ENCODE data around the gene RNF112. TPM values are rescaled to one million over a fixed set of nuclear protein-coding genes. Genes with fewer than 3 reads are reported as not detected.

The RNF112 gene
- total RNA-seq, 2 experiments from 2014 or later = 1.2 to 1.8 TPM

DNA sequence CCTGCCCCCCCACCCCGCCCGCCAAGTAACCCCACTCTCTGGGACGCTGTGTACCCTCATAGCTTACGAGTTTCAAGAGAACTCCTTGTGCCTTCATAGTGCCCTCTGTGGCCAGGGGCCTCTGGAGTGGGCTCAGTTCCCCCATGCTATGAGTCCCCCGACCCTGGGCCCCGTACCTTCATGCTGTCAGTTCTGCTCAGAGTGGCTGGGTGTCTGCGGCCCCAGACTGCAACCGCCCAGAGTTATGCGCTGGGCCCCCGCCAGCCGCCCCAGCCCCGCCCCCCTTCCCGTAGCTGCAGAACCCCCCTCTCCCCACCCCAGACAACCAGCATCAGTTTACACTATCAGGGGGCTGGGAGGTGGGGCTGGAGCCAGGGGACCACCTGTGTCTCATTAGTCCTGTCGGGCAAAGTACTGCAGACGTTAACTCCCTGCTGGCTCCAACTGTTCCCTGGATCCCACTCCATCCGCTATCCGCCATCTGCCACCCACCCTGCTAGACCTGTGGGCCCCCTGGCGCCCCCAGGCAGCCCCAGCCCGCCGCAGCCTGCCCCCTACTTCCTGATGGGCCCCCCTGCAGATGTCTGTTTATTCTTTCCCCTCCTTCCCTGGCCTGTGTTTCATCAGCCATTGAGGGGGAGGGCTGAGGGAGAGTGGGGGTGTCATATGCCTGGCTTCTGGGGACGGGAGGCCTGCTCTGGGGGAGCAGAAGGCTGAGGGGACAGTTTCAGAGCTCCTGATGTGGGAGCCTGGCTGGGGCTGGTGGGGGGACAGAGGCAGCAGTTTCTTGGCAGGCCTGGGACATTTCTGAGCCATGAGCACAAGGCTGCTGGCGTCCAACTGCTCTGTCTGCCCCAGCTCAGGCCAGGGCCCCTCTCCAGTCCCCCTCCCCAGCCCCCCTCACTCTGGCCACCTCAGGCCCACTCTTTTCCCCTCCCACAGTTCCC is 23.8 kb upstream of the RNF112 start, which contains the start of gene MFAP4:
Gene MFAP4 (minus strand): TSS at position 217 of the 947 bp plus-strand sequence. CDS start 35 bp downstream, at position 182.
- no peak within 1 kb of the TSS for H3K27ac Mint-ChIP-seq
- peaks cover 7% of the 10 kb centered on the region for H3K4me1 Mint-ChIP-seq
- peaks cover 13% of the 10 kb centered on the region for H3K27me3 Mint-ChIP-seq
- H3K4me3 Mint-ChIP-seq = peak within 1 kb of the TSS; percentile 5
- POLR2A ChIA-PET = no interaction called here
- DNase-seq (no peak), ATAC-seq (ENCODE audit: low read depth) (no peak)
- peaks cover 8% of the 10 kb centered on the region for H3K36me3 Mint-ChIP-seq
- H3K9me3 Mint-ChIP-seq = no peaks in the 10 kb centered on the region

DNA sequence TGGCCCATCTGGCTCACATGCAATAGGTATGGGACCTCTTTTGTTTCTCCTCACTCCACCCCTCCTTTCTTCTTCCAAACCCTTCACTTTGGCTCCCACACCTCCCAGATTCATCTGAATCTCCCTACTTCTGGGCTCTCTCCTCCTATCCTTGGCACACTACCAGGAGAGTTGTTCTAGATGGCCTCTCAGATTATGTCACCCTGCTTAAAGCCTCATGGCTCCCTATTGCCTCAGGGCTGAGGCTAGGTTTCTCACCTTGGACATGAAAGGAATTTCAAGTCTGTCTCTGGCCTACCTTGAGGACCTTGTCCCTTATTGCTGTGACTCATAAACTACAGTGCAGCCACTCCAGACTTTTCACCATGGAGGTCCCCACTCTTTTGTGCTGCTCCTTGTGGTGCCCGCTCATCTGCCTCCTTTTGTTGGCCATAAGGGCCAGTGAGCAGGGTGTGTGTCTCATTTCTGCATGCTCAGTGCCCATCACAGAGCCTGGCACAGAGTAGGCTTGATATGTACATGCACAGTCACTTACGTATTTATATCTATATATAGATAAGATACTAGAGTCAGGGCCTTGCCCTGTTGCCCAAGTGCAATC is 23.0 kb upstream of the RNF112 start:
- no peak for DNase-seq
- peak overlapping the region; percentile 5 for H3K4me3 Mint-ChIP-seq
- H3K36me3 Mint-ChIP-seq = peaks cover 7% of the 10 kb centered on the region
- no peak overlapping the region for H3K27ac Mint-ChIP-seq
- no peaks in the 10 kb centered on the region for H3K9me3 Mint-ChIP-seq
- ATAC-seq (ENCODE audit: low read depth) = no peak
- POLR2A ChIA-PET = interaction anchor here (0.8 kb wide), 1 partner anchor 10 kb away, joined by 3 read pairs; the partner anchor contains the start of gene MAPK7
- H3K27me3 Mint-ChIP-seq = peaks cover 18% of the 10 kb centered on the region
- H3K4me1 Mint-ChIP-seq = peaks cover 7% of the 10 kb centered on the region

DNA sequence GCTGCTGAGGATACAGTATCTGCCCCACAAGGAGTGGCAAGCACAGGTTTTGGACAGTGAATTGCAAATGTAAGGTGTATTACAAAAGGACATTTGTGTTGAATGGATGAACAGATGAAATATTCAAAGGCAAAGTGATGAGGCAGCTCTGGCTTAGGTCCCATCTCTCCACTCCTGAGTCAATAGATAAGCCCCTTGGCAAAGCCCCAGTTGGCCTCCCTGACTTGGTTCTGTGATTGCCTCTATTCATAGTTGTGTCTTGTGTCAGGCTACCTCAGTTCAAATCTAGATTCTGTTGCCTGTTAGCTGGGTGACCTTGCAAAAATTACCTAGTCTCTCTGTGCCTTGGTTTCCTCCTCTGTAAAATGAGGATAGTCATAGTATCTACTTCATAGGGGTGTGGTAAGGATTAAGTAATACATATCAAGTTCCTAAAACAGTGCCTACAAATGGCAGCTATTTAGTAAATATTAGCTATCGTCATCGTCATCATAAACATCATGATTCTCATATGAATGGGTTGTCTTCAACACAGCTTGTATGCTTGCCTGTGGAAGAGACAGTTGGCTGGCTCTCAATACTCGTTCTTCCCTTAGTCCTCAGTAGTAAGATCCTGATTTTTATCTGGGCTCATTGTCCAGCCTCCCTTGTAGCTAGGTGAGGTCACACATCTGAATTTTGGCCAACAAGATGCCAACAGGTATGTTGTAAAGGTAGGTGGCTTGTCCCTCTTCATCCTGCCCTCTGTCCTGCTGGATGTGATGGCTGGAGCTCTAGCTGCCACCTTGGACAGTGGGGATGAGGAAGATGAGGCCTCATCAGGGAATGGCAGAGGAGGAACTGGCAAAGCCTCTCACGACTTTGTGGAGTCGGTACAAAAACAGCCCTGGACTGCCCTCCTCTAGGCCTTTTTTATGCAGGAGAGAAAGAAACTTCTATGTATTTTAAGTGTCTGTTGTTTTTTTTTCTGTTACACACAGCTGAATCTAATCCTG is 21.9 kb upstream of the RNF112 start:
- H3K27me3 Mint-ChIP-seq = peaks cover 20% of the 10 kb centered on the region
- no peak for ATAC-seq (ENCODE audit: low read depth)
- H3K9me3 Mint-ChIP-seq = no peaks in the 10 kb centered on the region
- DNase-seq = no peak
- POLR2A ChIA-PET = interaction anchor here (0.8 to 1.2 kb wide), 3 partner anchors 10 to 11 kb away, joined by 3 read pairs; partner anchors contain the start of gene MAPK7
- peaks cover 7% of the 10 kb centered on the region for H3K4me1 Mint-ChIP-seq
- no peak overlapping the region for H3K4me3 Mint-ChIP-seq
- peaks cover 5% of the 10 kb centered on the region for H3K36me3 Mint-ChIP-seq
- no peak overlapping the region for H3K27ac Mint-ChIP-seq

DNA sequence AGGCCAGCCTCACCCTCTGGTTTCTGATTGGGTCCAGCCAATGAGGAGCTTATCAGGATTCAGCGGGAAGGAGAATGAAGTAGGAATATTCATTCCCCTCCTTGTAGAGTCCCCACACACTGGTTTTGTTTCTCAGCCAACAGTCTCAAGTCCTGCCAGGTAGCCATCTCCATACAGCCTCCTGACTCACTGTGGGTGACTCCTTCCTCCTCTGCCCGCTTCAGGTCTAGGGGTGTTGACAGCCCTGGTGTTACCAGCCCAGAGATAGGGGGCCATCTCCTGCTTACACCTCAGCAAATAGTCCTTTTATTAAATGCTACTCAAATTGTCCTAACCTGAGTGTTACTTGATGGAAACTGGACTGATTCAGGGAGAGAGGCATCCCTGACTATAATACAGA is 20.1 kb upstream of the RNF112 start:
- ATAC-seq (ENCODE audit: low read depth) (no peak), DNase-seq (no peak)
- no peak overlapping the region for H3K4me3 Mint-ChIP-seq
- no peak overlapping the region for H3K27ac Mint-ChIP-seq
- H3K9me3 Mint-ChIP-seq = no peaks in the 10 kb centered on the region
- POLR2A ChIA-PET = no interaction called here
- H3K36me3 Mint-ChIP-seq = no peaks in the 10 kb centered on the region
- H3K4me1 Mint-ChIP-seq = peaks cover 3% of the 10 kb centered on the region
- H3K27me3 Mint-ChIP-seq = peaks cover 26% of the 10 kb centered on the region

DNA sequence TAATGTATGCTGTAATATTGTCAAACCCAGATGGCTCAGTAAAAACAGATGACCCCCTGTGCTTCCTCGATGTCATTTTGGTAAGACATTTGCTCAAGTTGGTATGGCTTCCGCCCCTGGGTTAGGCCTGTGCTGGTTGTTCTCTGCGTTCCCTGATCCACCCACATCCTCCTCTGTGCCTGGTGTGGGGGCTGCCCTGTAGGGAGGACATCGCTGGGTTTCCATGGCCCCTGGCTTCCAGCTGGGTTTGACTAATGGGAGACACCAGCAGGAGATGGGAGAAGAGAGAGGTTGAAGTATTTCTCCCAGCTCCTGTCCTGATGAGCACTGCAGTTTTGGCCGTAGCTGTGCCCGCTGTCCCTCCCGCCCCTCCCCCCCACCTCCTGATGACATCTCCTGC is 19.6 kb upstream of the RNF112 start:
- Mint-ChIP-seq H3K4me1 (peaks cover 3% of the 10 kb centered on the region), H3K9me3 (no peaks in the 10 kb centered on the region), H3K27me3 (peaks cover 27% of the 10 kb centered on the region), H3K27ac (no peak overlapping the region), H3K4me3 (no peak overlapping the region), H3K36me3 (no peaks in the 10 kb centered on the region)
- ATAC-seq (ENCODE audit: low read depth) = no peak
- POLR2A ChIA-PET = no interaction called here
- DNase-seq = no peak

DNA sequence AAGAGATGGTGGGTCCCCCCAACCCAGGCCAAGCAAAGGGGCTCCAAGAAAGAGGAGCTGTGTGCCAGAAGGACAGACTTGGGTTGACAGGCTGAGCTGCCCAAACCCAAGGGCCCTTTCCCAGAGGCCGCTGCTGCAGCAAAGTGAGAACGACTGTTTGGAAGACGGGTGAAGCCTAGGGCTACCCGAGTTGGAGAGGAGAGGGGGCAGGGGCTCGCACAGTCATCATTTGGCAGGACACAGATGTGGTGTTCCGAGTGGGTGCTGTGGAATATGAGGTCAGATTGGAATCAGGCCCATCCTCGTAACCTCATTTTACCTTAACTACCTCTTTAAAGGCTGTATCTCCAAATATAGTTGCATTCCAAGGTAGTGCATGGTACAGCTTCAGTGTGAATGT is 18.7 kb upstream of the RNF112 start:
- H3K4me1 Mint-ChIP-seq = peaks cover 2% of the 10 kb centered on the region
- no peaks in the 10 kb centered on the region for H3K36me3 Mint-ChIP-seq
- no peak overlapping the region for H3K27ac Mint-ChIP-seq
- no peak for DNase-seq
- POLR2A ChIA-PET = no interaction called here
- H3K27me3 Mint-ChIP-seq = peaks cover 28% of the 10 kb centered on the region
- no peak for ATAC-seq (ENCODE audit: low read depth)
- no peak overlapping the region for H3K4me3 Mint-ChIP-seq
- no peaks in the 10 kb centered on the region for H3K9me3 Mint-ChIP-seq

DNA sequence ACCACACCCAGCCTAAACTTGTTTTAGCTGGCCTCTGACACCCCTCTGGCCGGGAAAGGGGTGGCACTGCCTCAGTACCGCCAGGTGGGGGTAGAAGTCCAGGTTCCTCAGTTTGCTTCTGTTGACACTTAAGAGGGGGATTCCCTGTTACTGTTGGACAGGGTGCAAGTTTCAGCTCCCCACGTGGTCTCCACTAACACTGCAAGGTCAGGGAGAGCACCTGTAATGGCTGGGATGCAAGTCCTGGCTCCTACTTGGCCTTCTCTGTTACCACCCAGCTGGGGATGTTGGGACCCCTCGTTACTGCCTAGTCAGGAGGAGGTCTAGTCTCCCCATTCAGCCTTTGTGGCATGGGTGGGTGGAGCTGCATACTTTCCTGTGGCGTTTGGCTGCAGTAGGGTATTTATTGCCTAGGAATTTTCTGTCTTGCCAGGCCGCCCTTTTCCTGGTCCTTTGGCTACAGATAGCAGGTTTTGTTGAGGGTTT is 13.4 kb upstream of the RNF112 start:
- H3K36me3 Mint-ChIP-seq = no peaks in the 10 kb centered on the region
- POLR2A ChIA-PET = no interaction called here
- DNase-seq = no peak

DNA sequence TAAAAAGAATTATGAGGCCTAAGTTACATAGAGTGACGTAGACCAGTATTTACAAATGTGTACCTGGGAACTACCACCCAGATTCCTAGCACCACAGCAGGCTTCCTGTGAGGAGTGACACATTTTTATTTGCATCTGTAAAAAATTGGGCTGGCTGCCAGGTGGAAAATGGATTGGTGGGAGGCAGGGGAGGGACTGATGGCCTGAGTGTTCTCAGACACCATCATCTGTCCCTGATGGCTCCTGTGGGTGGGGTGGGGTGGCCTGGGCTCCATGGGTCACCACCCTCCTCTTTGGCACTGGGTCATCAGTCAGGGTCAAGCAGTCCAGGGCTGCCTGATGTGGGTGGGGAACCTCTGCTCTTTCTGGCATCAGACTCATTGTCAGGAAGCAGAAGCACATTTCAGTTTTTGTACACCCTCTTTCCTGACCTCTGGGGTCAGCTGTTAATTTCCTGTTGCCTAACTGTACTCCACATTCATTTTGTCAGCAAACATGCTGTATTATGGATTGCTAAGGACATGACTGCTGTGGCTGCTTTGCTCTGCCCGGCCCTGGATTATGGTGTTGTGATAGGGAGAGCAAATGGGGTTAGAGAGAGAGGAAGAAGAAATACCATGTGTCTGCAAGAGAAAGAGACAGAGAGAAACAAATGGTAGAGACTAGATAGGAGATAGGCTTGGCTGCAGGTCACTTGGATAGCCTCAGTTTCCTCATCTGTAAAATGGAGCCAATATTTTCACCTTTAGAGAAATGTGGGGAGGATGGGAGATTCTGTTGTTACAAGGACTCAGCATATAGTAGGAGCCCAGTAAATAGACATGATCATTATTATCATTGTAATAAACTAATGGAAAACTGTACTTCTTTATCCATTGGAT is 12.5 kb upstream of the RNF112 start:
- ATAC-seq (ENCODE audit: low read depth) = no peak
- POLR2A ChIA-PET = no interaction called here
- no peaks in the 10 kb centered on the region for H3K36me3 Mint-ChIP-seq

More for the DNA sequence above, 13.4 kb upstream of the RNF112 start:
- no peak overlapping the region for H3K4me3 Mint-ChIP-seq
- H3K4me1 Mint-ChIP-seq = no peaks in the 10 kb centered on the region
- no peaks in the 10 kb centered on the region for H3K9me3 Mint-ChIP-seq
- ATAC-seq (ENCODE audit: low read depth) = no peak
- H3K27ac Mint-ChIP-seq = no peak overlapping the region
- H3K27me3 Mint-ChIP-seq = peaks cover 14% of the 10 kb centered on the region

DNA sequence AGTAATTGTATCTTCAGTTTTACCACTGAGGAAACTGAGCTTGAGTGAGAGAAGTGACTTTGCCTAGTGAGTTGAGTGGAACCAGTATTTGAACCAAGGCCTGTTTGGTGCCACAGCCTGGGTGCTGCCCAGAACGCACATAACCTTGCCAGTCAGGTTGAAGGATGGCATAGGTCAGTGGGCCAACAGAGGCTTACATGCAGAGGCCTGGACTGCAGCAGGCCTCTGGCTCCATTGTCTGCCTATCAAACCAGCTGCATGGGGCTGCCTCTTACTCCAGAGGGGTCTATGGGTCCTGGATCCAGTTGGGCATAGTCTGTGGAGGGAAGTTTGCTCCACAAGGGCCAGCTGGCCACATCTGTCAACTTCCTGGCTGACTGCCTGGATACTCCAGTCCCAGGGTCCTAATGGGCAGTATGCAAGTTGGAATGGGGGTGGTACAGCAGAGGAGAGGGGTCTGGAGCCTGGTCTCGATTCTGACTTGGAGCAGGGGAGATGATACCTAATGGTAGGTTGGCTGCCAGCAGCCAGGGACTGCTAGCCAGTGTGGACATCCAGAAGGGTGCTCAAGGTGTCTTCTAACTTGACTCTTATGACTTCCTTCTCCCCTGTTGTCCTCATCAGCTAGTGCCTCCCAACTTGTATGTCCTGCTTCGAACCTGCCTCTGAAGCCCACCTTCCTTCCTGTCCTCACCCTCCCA is 11.1 kb upstream of the RNF112 start:
- no peak for DNase-seq
- Mint-ChIP-seq H3K27me3 (peaks cover 7% of the 10 kb centered on the region), H3K4me1 (no peaks in the 10 kb centered on the region), H3K36me3 (no peaks in the 10 kb centered on the region), H3K9me3 (peaks cover 2% of the 10 kb centered on the region), H3K4me3 (no peak overlapping the region), H3K27ac (no peak overlapping the region)
- no peak for ATAC-seq (ENCODE audit: low read depth)
- POLR2A ChIA-PET = no interaction called here

More for the DNA sequence above, 12.5 kb upstream of the RNF112 start:
- no peak for DNase-seq
- H3K27ac Mint-ChIP-seq = no peak overlapping the region
- peaks cover 8% of the 10 kb centered on the region for H3K27me3 Mint-ChIP-seq
- H3K4me3 Mint-ChIP-seq = no peak overlapping the region
- H3K9me3 Mint-ChIP-seq = peaks cover under 1% of the 10 kb centered on the region
- no peaks in the 10 kb centered on the region for H3K4me1 Mint-ChIP-seq

DNA sequence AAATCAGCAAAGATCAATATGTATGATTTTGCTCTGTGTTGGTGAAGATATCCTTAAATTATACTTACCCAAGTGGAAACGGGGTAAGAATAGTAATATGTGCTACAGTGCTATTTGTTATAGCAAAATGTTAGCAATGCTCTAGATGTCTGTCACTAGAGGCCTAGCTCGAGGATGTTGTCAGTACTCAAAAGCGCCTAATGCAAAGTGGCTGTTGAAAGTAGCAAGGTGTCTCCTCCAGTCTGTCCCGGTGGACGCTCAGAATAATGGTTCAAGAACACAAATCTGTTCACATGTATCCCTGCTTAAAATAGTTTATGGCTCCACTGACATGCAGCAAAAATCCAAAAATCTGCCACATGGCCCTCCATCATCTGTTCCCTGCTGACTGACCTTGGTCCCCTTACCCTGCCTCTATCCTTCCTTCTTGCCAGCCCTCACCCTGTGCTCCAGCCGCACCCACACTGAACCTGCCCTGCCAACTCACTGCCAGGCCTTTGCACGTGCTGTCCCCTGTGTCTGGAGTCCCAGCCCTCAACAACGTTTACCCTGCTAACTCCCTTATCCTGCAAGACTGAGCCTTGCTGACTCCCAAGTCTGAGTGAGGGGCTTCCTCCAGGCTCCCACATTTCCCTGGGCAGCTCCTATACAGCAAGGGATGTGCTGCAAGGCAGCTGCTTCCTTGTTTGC is 9.6 kb upstream of the RNF112 start:
- H3K4me1 Mint-ChIP-seq = no peaks in the 10 kb centered on the region
- DNase-seq (no peak), ATAC-seq (ENCODE audit: low read depth) (no peak)
- peaks cover under 1% of the 10 kb centered on the region for H3K27me3 Mint-ChIP-seq
- POLR2A ChIA-PET = no interaction called here
- H3K27ac Mint-ChIP-seq = no peak overlapping the region
- no peak overlapping the region for H3K4me3 Mint-ChIP-seq
- no peaks in the 10 kb centered on the region for H3K36me3 Mint-ChIP-seq
- H3K9me3 Mint-ChIP-seq = peaks cover 2% of the 10 kb centered on the region

DNA sequence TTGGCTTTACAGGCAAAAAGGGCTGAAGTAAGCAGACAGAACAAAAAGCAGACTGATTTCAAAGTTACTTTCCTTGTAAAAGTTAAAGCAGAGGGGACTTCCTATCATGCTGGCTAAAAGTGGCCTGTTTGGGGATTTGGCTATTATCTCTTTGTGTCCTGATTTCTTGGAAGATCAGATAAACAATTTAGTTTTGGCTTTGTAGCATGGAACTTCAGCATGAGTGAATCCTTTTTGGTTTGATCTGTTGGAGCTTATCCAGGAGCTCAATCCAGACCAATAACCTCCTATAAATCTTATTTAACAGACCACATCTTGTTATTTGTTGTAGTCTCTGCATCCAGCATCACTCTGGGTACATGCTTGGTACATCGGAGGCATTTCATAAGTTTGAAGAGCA is 8.9 kb upstream of the RNF112 start:
- no peaks in the 10 kb centered on the region for H3K27me3 Mint-ChIP-seq
- H3K4me1 Mint-ChIP-seq = no peaks in the 10 kb centered on the region
- no peak for DNase-seq
- H3K4me3 Mint-ChIP-seq = no peak overlapping the region
- no peaks in the 10 kb centered on the region for H3K36me3 Mint-ChIP-seq
- POLR2A ChIA-PET = no interaction called here
- peaks cover 2% of the 10 kb centered on the region for H3K9me3 Mint-ChIP-seq
- ATAC-seq (ENCODE audit: low read depth) = no peak
- no peak overlapping the region for H3K27ac Mint-ChIP-seq
